Upper lobe of right lung (tissue), 1 donor: ENCODE data around the gene ETF1. TPM values are rescaled to one million over a fixed set of nuclear protein-coding genes. Genes with fewer than 3 reads are reported as not detected.

Experiments used
- ATAC-seq: fragments of 200-7000 bp; cut with Tn5 transposase; one replicate; pipeline ENCODE4 v1.9.1; 2020; ENCODE audit warnings: mild to moderate bottlenecking, moderate library complexity
- DNase-seq: peaks from one replicate; pipeline ENCODE4 v3.0.0-alpha.2; 2020
- H3K27ac ChIP-seq: fragments of 200-600 bp; one replicate; pipeline ENCODE4 v1.8.0; 2022
- H3K27me3 ChIP-seq: fragments of 200-600 bp; one replicate; pipeline ENCODE4 v1.8.0; 2022; ENCODE audit warnings: mild to moderate bottlenecking
- H3K36me3 ChIP-seq: fragments of 200-600 bp; one replicate; pipeline ENCODE4 v1.8.0; 2022
- H3K4me1 ChIP-seq: fragments of 200-600 bp; one replicate; pipeline ENCODE4 v1.8.0; 2022
- H3K4me3 ChIP-seq: fragments of 200-600 bp; one replicate; pipeline ENCODE4 v1.8.0; 2022; ENCODE audit warnings: mild to moderate bottlenecking
- H3K9me3 ChIP-seq: fragments of 200-600 bp; one replicate; pipeline ENCODE4 v1.8.0; 2022
- CTCF ChIP-seq: fragments of 200-600 bp; IDR thresholded peaks from one replicate; pipeline ENCODE4 v1.8.0; 2022; ENCODE audit warnings: antibody characterized with exemption
- intact Hi-C: fragments of 100-400 bp; cut with DNase I; formaldehyde crosslinking; loops from one replicate; pipeline ENCODE4 v1.11.0; 2022
- total RNA-seq: library from RNA; stranded (reverse); fragmentation: NEBNext Ultra II Directional; extraction: Animal tissue kit (Norgen Biotek cat#: 25700); gene quantifications from one replicate; pipeline ENCODE4 v1.2.1, GENCODE V29; 2021
- donor health status: DM: no; HTN: yes; CAD: no; lungs with severe emphysema.

ETF1 gene
- total RNA-seq, 1 donor from 2014 or later: 114 TPM

GRCh38 chr5:138491669-138492559 is 51.1 kb downstream of the ETF1 start:
- Histone ChIP-seq H3K4me3 (peak overlapping the region; percentile 56), H3K4me1 (peaks cover 12% of the 10 kb centered on the region), H3K9me3 (no peaks in the 10 kb centered on the region), H3K27ac (no peak overlapping the region), H3K27me3 (peaks cover 11% of the 10 kb centered on the region), H3K36me3 (no peaks in the 10 kb centered on the region)
- TF ChIP-seq CTCF: no peak
- intact Hi-C loops: no loop called here
- DNase-seq: peak; percentile 96
- peak; percentile 98 for ATAC-seq

- Histone ChIP-seq H3K4me3 (peak overlapping the region; percentile 56), H3K27ac (no peak overlapping the region), H3K4me1 (peaks cover 12% of the 10 kb centered on the region), H3K27me3 (peaks cover 11% of the 10 kb centered on the region), H3K36me3 (no peaks in the 10 kb centered on the region), H3K9me3 (no peaks in the 10 kb centered on the region)
- DNase-seq (no peak), ATAC-seq (no peak)
- intact Hi-C loops: no loop called here
- TF ChIP-seq CTCF: no peak
Measured at GRCh38 chr5:138491284-138491648, 51.8 kb downstream of the ETF1 start.

- H3K27ac ChIP-seq: no peak overlapping the region
- H3K4me3 ChIP-seq: no peak overlapping the region
- peaks cover 11% of the 10 kb centered on the region for H3K27me3 ChIP-seq
- H3K4me1 ChIP-seq: peaks cover 12% of the 10 kb centered on the region
- ATAC-seq (no peak), DNase-seq (no peak)
- intact Hi-C loops: no loop called here
- H3K36me3 ChIP-seq: no peaks in the 10 kb centered on the region
- no peak for TF ChIP-seq CTCF
- no peaks in the 10 kb centered on the region for H3K9me3 ChIP-seq
Measured at GRCh38 chr5:138490648-138491283, 52.3 kb downstream of the ETF1 start.

- intact Hi-C loops: no loop called here
- Histone ChIP-seq H3K27ac (no peak overlapping the region), H3K4me3 (no peak overlapping the region), H3K4me1 (peaks cover 12% of the 10 kb centered on the region), H3K9me3 (no peaks in the 10 kb centered on the region), H3K27me3 (peaks cover 11% of the 10 kb centered on the region), H3K36me3 (no peaks in the 10 kb centered on the region)
- ATAC-seq (no peak), DNase-seq (no peak)
- no peak for TF ChIP-seq CTCF
Measured at GRCh38 chr5:138489683-138490061, 53.4 kb downstream of the ETF1 start.

- Histone ChIP-seq H3K36me3 (no peaks in the 10 kb centered on the region), H3K27me3 (peaks cover 11% of the 10 kb centered on the region), H3K4me3 (no peak overlapping the region), H3K9me3 (no peaks in the 10 kb centered on the region), H3K27ac (no peak overlapping the region), H3K4me1 (peaks cover 12% of the 10 kb centered on the region)
- ATAC-seq: peak; percentile 1
- intact Hi-C loops: no loop called here
- no peak for DNase-seq
- TF ChIP-seq CTCF: no peak
Measured at GRCh38 chr5:138488481-138488945, 54.5 kb downstream of the ETF1 start.
